ENCODE measurements around the gene TSPAN5. TPM values are rescaled to one million over a fixed set of nuclear protein-coding genes. Genes with fewer than 3 reads are reported as not detected.
"Not testable (repeated sequence)": the region's sequence is repeated elsewhere in the genome, so short reads cannot be mapped to it uniquely, and the experiment has no call there.

Gene TSPAN5
- total RNA-seq, result 10 to 100 TPM in 1 of 2 donors, 1 to 10 TPM in 1; 7.9 to 48.5 TPM

- Histone ChIP-seq H3K27ac (peak within 1 kb of the TSS; percentile 62 to 73), H3K36me3 (no peaks in the 10 kb centered on the region), H3K9me3 (no peaks in the 10 kb centered on the region), H3K27me3 (replicated peaks; ENCODE audit: insufficient read depth) (no peaks in the 10 kb centered on the region), H3K4me3 (peak within 1 kb of the TSS; percentile 50 to 63), H3K4me1 (replicated peaks) (no peaks in the 10 kb centered on the region)
- under 1% methylated on average over 67 of the region's 113 CpGs for WGBS
- intact Hi-C loops (cut with DNase I), result loop anchor here (2.0 to 10.0 kb wide), 2 partner anchors 192 to 266 kb away; partner anchors contain the start of gene EIF4E
- DNase-seq (ENCODE audit: low spot score), result peak; percentile 70
- TF ChIP-seq CTCF (IDR thresholded peaks at IDR 0.05) (no peak), POLR2A (IDR thresholded peaks at IDR 0.05) (no peak), POLR2AphosphoS5 (IDR thresholded peaks at IDR 0.05) (no peak)
These were observed at the start of gene TSPAN5 for GRCh38 chr4:98658287-98659105. Gene TSPAN5, minus strand, starts transcription at chr4:98658611.

GRCh38 chr4:98706935-98707334 lies 48.5 kb upstream of the TSPAN5 start:
- TF ChIP-seq POLR2AphosphoS5 (IDR thresholded peaks at IDR 0.05) (no peak), POLR2A (IDR thresholded peaks at IDR 0.05) (no peak), CTCF (IDR thresholded peaks at IDR 0.05) (no peak)
- Histone ChIP-seq H3K27ac (no peak overlapping the region), H3K4me3 (no peak overlapping the region), H3K4me1 (replicated peaks) (no peaks in the 10 kb centered on the region), H3K9me3 (no peaks in the 10 kb centered on the region), H3K27me3 (replicated peaks; ENCODE audit: insufficient read depth) (no peaks in the 10 kb centered on the region), H3K36me3 (no peaks in the 10 kb centered on the region)
- intact Hi-C loops (cut with DNase I), result no loop called here
- WGBS, result 88% methylated on average over 1 of the region's 1 CpG
- DNase-seq (ENCODE audit: low spot score), result no peak

GRCh38 chr4:98706200-98706813 lies 47.9 kb upstream of the TSPAN5 start:
- Histone ChIP-seq H3K4me3 (no peak overlapping the region), H3K4me1 (replicated peaks) (no peaks in the 10 kb centered on the region), H3K27ac (no peak overlapping the region), H3K36me3 (no peaks in the 10 kb centered on the region), H3K27me3 (replicated peaks; ENCODE audit: insufficient read depth) (no peaks in the 10 kb centered on the region), H3K9me3 (no peaks in the 10 kb centered on the region)
- no peak for DNase-seq (ENCODE audit: low spot score)
- TF ChIP-seq POLR2AphosphoS5 (IDR thresholded peaks at IDR 0.05) (no peak), POLR2A (IDR thresholded peaks at IDR 0.05) (no peak), CTCF (IDR thresholded peaks at IDR 0.05) (no peak)
- intact Hi-C loops (cut with DNase I), result no loop called here
- WGBS, result 96% methylated on average over 4 of the region's 4 CpGs

GRCh38 chr4:98705586-98705985 lies 47.2 kb upstream of the TSPAN5 start:
- H3K4me1 ChIP-seq (replicated peaks); H3K9me3 ChIP-seq; H3K4me3 ChIP-seq; DNase-seq (ENCODE audit: low spot score); H3K27me3 ChIP-seq (replicated peaks; ENCODE audit: insufficient read depth); intact Hi-C loops (cut with DNase I); H3K36me3 ChIP-seq; H3K27ac ChIP-seq: not testable (repeated sequence)
- 97% methylated on average over 3 of the region's 3 CpGs for whole genome bisulfite sequencing

- DNase-seq (ENCODE audit: low spot score), result no peak
- H3K4me3 ChIP-seq, result no peak overlapping the region
- intact Hi-C loops (cut with DNase I), result no loop called here
- WGBS, result 85% methylated on average over 3 of the region's 3 CpGs
- no peaks in the 10 kb centered on the region for H3K36me3 ChIP-seq
- no peaks in the 10 kb centered on the region for H3K4me1 ChIP-seq (replicated peaks)
- no peaks in the 10 kb centered on the region for H3K27me3 ChIP-seq (replicated peaks; ENCODE audit: insufficient read depth)
- no peak overlapping the region for H3K27ac ChIP-seq
- no peaks in the 10 kb centered on the region for H3K9me3 ChIP-seq
- no peak for TF ChIP-seq POLR2AphosphoS5 (IDR thresholded peaks at IDR 0.05)
- no peak for TF ChIP-seq CTCF (IDR thresholded peaks at IDR 0.05)
- no peak for TF ChIP-seq POLR2A (IDR thresholded peaks at IDR 0.05)
These were observed 42.2 kb upstream of the TSPAN5 start for GRCh38 chr4:98700656-98701055.

Measured in prostate gland (tissue), 2 donors.